Measurements from ENCODE around the gene SUMO2. TPM values are rescaled to one million over a fixed set of nuclear protein-coding genes. Genes with fewer than 3 reads are reported as not detected.

SUMO2 gene
- 315 TPM for total RNA-seq
- polyA plus RNA-seq (ENCODE audit: insufficient read depth, low read depth, low replicate concordance) = 279 TPM
- long read RNA-seq, donor 1, transcript SUMO2-203 (4 exons, 490 nt) = minor isoform, 8 of 285 reads
- long read RNA-seq, donor 1, transcript SUMO2-202 (4 exons, 3,190 nt) = major isoform, 261 of 285 reads
- long read RNA-seq, donor 1, partial matches to known transcripts = 15 of 285 reads
- long read RNA-seq, donor 1, other reads (novel, unspliced or antisense) = 0 of 285 reads
- long read RNA-seq, donor 2, transcript SUMO2-203 (4 exons, 490 nt) = minor isoform, 5 of 322 reads
- long read RNA-seq, donor 2, transcript SUMO2-202 (4 exons, 3,190 nt) = major isoform, 307 of 322 reads
- long read RNA-seq, donor 2, partial matches to known transcripts = 10 of 322 reads
- long read RNA-seq, donor 2, other reads (novel, unspliced or antisense) = 0 of 322 reads
- long read RNA-seq, donor 3, transcript SUMO2-202 (4 exons, 3,190 nt) = major isoform, 322 of 350 reads
- long read RNA-seq, donor 3, transcript SUMO2-203 (4 exons, 490 nt) = minor isoform, 7 of 350 reads
- long read RNA-seq, donor 3, partial matches to known transcripts = 19 of 350 reads
- long read RNA-seq, donor 3, other reads (novel, unspliced or antisense) = 0 of 350 reads
- long read RNA-seq, donor 4, transcript SUMO2-202 (4 exons, 3,190 nt) = major isoform, 205 of 215 reads
- long read RNA-seq, donor 4, partial matches to known transcripts = 7 of 215 reads
- long read RNA-seq, donor 4, other reads (novel, unspliced or antisense) = 0 of 215 reads
- long read RNA-seq, donor 5, transcript SUMO2-202 (4 exons, 3,190 nt) = major isoform, 23 of 23 reads
- long read RNA-seq, donor 5, partial matches to known transcripts = 0 of 23 reads
- long read RNA-seq, donor 5, other reads (novel, unspliced or antisense) = 0 of 23 reads
- long read RNA-seq, donor 6, transcript SUMO2-202 (4 exons, 3,190 nt) = major isoform, 734 of 804 reads
- long read RNA-seq, donor 6, partial matches to known transcripts = 66 of 804 reads
- long read RNA-seq, donor 6, other reads (novel, unspliced or antisense) = 0 of 804 reads
- long read RNA-seq, donor 7, transcript SUMO2-202 (4 exons, 3,190 nt) = major isoform, 98 of 119 reads
- long read RNA-seq, donor 7, partial matches to known transcripts = 4 of 119 reads
- long read RNA-seq, donor 7, other reads (novel, unspliced or antisense) = 14 of 119 reads
- long read RNA-seq, donor 8, transcript SUMO2-202 (4 exons, 3,190 nt) = major isoform, 363 of 390 reads
- long read RNA-seq, donor 8, partial matches to known transcripts = 20 of 390 reads
- long read RNA-seq, donor 8, other reads (novel, unspliced or antisense) = 0 of 390 reads
- long read RNA-seq, donor 9, transcript SUMO2-202 (4 exons, 3,190 nt) = major isoform, 138 of 152 reads
- long read RNA-seq, donor 9, partial matches to known transcripts = 10 of 152 reads
- long read RNA-seq, donor 9, other reads (novel, unspliced or antisense) = 0 of 152 reads
- long read RNA-seq, donor 10, transcript SUMO2-202 (4 exons, 3,190 nt) = major isoform, 255 of 277 reads
- long read RNA-seq, donor 10, partial matches to known transcripts = 21 of 277 reads
- long read RNA-seq, donor 10, other reads (novel, unspliced or antisense) = 0 of 277 reads

GRCh38 chr17:75182569-75183436 lies at the start of gene SUMO2:
Gene SUMO2 (minus strand): TSS chr17:75182959. CDS start chr17:75182834, 125 bp downstream.
- TF ChIP-seq CTCF (IDR thresholded peaks at IDR 0.05; ENCODE audit: borderline replicate concordance, extremely low read depth, insufficient read depth) = peak; percentile 8
- peak within 1 kb of the TSS; percentile 96 for H3K27ac ChIP-seq (ENCODE audit: low read depth in 2 of 2, low read length in 2 of 2)
- intact Hi-C loops (cut with DNase I) = no loop called here
- no peaks in the 10 kb centered on the region for H3K9me3 ChIP-seq (ENCODE audit: control insufficient read depth in 2 of 3, insufficient read depth in 1 of 3, low read length in 3 of 3)
- H3K4me3 ChIP-seq (ENCODE audit: low read length in 3 of 3) = peak within 1 kb of the TSS; percentile 81 to 88 (median 88)
- H3K4me1 ChIP-seq (ENCODE audit: control insufficient read depth in 2 of 3, insufficient read depth in 2 of 3, low read depth in 1 of 3, low read length in 3 of 3) = peaks cover 0 to 8% (median 0%) of the 10 kb centered on the region in 3 donors
- DNase-seq (peak; percentile 97 to 99 (median 98)), FAIRE-seq (no peak)
- peak within 1 kb of the TSS; percentile 82 to 93 (median 83) for H3K9ac ChIP-seq (ENCODE audit: low read length in 3 of 3)
- peaks cover 0 to 5% (median 4%) of the 10 kb centered on the region in 3 donors for H3K36me3 ChIP-seq (ENCODE audit: control insufficient read depth in 2 of 3, insufficient read depth in 3 of 3, low read length in 3 of 3)
- no peaks in the 10 kb centered on the region for H3K27me3 ChIP-seq (ENCODE audit: control insufficient read depth, insufficient read depth, low read length)

- TF ChIP-seq CTCF (IDR thresholded peaks at IDR 0.05; ENCODE audit: borderline replicate concordance, extremely low read depth, insufficient read depth) = no peak
- peaks cover 3 to 62% (median 28%) of the 10 kb centered on the region in 3 donors for H3K36me3 ChIP-seq (ENCODE audit: control insufficient read depth in 2 of 3, insufficient read depth in 3 of 3, low read length in 3 of 3)
- intact Hi-C loops (cut with DNase I) = no loop called here
- FAIRE-seq = no peak
- no peaks in the 10 kb centered on the region for H3K27me3 ChIP-seq (ENCODE audit: control insufficient read depth, insufficient read depth, low read length)
- DNase-seq = peak in 1 of 5 donors; percentile 66
- no peak overlapping the region for H3K4me3 ChIP-seq (ENCODE audit: low read length in 3 of 3)
- no peaks in the 10 kb centered on the region for H3K9me3 ChIP-seq (ENCODE audit: control insufficient read depth in 2 of 3, insufficient read depth in 1 of 3, low read length in 3 of 3)
- H3K4me1 ChIP-seq (ENCODE audit: control insufficient read depth in 2 of 3, insufficient read depth in 2 of 3, low read depth in 1 of 3, low read length in 3 of 3) = peaks cover 0 to 2% (median 0%) of the 10 kb centered on the region in 3 donors
- no peak overlapping the region for H3K27ac ChIP-seq (ENCODE audit: low read depth in 2 of 2, low read length in 2 of 2)
- no peak overlapping the region for H3K9ac ChIP-seq (ENCODE audit: low read length in 3 of 3)
These were observed 49.1 kb upstream of the SUMO2 start for GRCh38 chr17:75231741-75232464.
